HG02852 (cell line): ENCODE results near the gene FMC1.

Experiments used
- ATAC-seq: cut with Tn5 transposase; IDR thresholded peaks from one replicate; pipeline ENCODE4 v1.9.1; 2021; ENCODE audit warnings: mild to moderate bottlenecking, moderate library complexity; ENCODE audit not compliant: unreplicated experiment

FMC1 gene

GRCh38 chr7:139370943-139371313, 29.8 kb downstream of the FMC1 start:
- no peak for ATAC-seq

GRCh38 chr7:139374246-139374645, 33.1 kb downstream of the FMC1 start:
- ATAC-seq = no peak

GRCh38 chr7:139382439-139382838, 41.3 kb downstream of the FMC1 start:
- ATAC-seq = no peak

- no peak for ATAC-seq
Measured at GRCh38 chr7:139384611-139385010, 43.5 kb downstream of the FMC1 start.

- no peak for ATAC-seq
Measured at GRCh38 chr7:139387594-139387993, 46.5 kb downstream of the FMC1 start.

GRCh38 chr7:139389091-139389490, 48.0 kb downstream of the FMC1 start:
- no peak for ATAC-seq

GRCh38 chr7:139389774-139390173, 48.6 kb downstream of the FMC1 start:
- ATAC-seq = no peak

GRCh38 chr7:139393621-139394211, 52.6 kb downstream of the FMC1 start:
- ATAC-seq = no peak

GRCh38 chr7:139394540-139394939, 53.4 kb downstream of the FMC1 start:
- no peak for ATAC-seq
